CD4-positive, CD25-positive, alpha-beta regulatory T cell (primary cell): ENCODE data around the gene TBC1D4. TPM values are rescaled to one million over a fixed set of nuclear protein-coding genes. Genes with fewer than 3 reads are reported as not detected.

Experiments used
- ATAC-seq, 2 donors: fragments of 150-1000 bp; cut with Tn5 transposase; one replicate each; pipeline ENCODE4 v1.10.0; 2021; ENCODE audit warnings: low read depth in 2 of 2, moderate number of reproducible peaks in 2 of 2, moderate library complexity in 1 of 2
- DNase-seq, 3 donors: peaks; one replicate each; pipeline versions ENCODE4 v3.0.0 to v3.0.0-alpha.2; 2012 to 2022; ENCODE audit warnings: mixed read lengths in 1 of 3
- H3K27ac ChIP-seq: one replicate; pipeline ENCODE4 v1.7.0; 2013; ENCODE audit warnings: mild to moderate bottlenecking, low read length; ENCODE audit not compliant: insufficient read depth, poor library complexity, severe bottlenecking
- H3K27me3 ChIP-seq: one replicate; pipeline ENCODE4 v1.7.0; 2013; ENCODE audit warnings: low read length; ENCODE audit not compliant: control insufficient read depth, insufficient read depth
- H3K36me3 ChIP-seq: one replicate; pipeline ENCODE4 v1.7.0; 2013; ENCODE audit warnings: mild to moderate bottlenecking, low read length, moderate library complexity; ENCODE audit not compliant: control insufficient read depth, insufficient read depth
- H3K4me1 ChIP-seq: 2 replicates; pipeline ENCODE4 v1.7.0; 2013; ENCODE audit warnings: mild to moderate bottlenecking, low read length; ENCODE audit not compliant: insufficient read depth, control insufficient read depth, poor library complexity, severe bottlenecking
- H3K4me3 ChIP-seq: one replicate; pipeline ENCODE4 v1.7.0; 2013; ENCODE audit warnings: low read depth, mild to moderate bottlenecking, low read length, moderate library complexity
- H3K9me3 ChIP-seq, 2 experiments: 1 replicate in 1 of 2; 2 replicates in 1 of 2; pipeline ENCODE4 v1.7.0; 2013; ENCODE audit warnings: low read length in 2 of 2, mild to moderate bottlenecking in 1 of 2, moderate library complexity in 1 of 2; ENCODE audit not compliant: control insufficient read depth in 2 of 2
- H3K27ac Mint-ChIP-seq, 3 donors: one replicate each; pipeline ENCODE4 v1.8.0; 2020 to 2022; ENCODE audit warnings: mild to moderate bottlenecking in 3 of 3, mixed read lengths in 3 of 3, moderate library complexity in 2 of 3
- H3K27me3 Mint-ChIP-seq: one replicate; pipeline ENCODE4 v1.8.0; 2022; ENCODE audit warnings: mild to moderate bottlenecking, mixed read lengths
- H3K36me3 Mint-ChIP-seq: one replicate; pipeline ENCODE4 v1.8.0; 2020; ENCODE audit warnings: mixed read lengths
- H3K4me1 Mint-ChIP-seq, 4 donors: one replicate each; pipeline ENCODE4 v1.8.0; 2020 to 2022; ENCODE audit warnings: mixed read lengths in 4 of 4, mild to moderate bottlenecking in 1 of 4
- H3K4me3 Mint-ChIP-seq, 4 donors: one replicate each; pipeline ENCODE4 v1.8.0; 2020 to 2022; ENCODE audit warnings: mild to moderate bottlenecking in 4 of 4, mixed read lengths in 4 of 4, moderate library complexity in 3 of 4
- H3K9me3 Mint-ChIP-seq, 7 donors: one replicate each; pipeline ENCODE4 v1.8.0; 2020 to 2022; ENCODE audit warnings: mixed read lengths in 7 of 7, mild to moderate bottlenecking in 3 of 7, moderate library complexity in 2 of 7
- polyA plus RNA-seq, 4 donors: library from polyadenylated mRNA; unstranded; fragments of 300-500 nt; fragmentation: Illumina TruSeq; gene quantifications; one replicate each; pipeline ENCODE4 v1.2.3, GENCODE V29; 2021
- total RNA-seq: library from RNA; stranded (reverse); gene quantifications from one replicate; pipeline ENCODE4 v1.2.3, GENCODE V29; 2022

TBC1D4 gene
- total and polyA plus RNA-seq, 5 donors from 2014 or later = 100 to 145 (median 123) TPM

DNA sequence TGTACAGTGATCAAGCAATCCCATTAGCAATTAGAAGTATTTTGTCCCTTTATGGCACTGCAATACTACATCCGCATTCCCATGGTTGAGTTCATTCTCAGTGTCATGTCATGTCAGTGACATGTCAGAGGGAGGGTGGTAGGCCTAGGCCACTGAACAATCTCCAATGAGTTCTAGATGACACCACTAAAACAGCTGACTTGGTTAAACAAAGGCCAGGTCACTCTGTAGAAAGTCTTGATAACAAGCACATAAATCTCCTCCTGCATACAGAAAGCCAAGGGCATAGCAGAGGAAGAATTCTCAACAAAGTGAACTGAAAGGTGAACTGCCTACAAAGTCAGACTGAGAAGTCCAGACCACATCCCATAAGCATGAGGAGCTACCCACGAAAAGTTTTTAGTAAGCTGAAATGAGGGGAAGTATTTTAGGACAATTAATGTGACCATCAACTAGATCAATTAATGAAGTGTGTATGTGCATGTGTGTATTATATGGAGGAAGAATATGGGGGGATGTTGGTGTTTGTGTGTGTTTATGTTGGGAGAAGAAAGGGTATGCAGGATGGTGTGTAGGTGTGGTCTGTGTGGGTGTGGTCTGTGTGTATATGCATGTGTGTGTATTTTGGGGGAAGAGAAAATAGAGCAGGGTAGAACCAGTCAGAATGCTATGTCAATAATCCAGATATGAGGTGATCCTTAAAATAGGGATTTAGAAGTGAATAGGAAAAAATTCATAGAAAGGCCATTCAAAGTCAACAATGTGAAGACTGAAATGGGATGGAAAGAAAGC, 67.7 kb downstream of the TBC1D4 start:
- Mint-ChIP-seq H3K9me3 (no peaks in the 10 kb centered on the region), H3K4me1 (peaks cover 0 to 8% (median 2%) of the 10 kb centered on the region in 4 donors), H3K27ac (no peak overlapping the region), H3K27me3 (no peaks in the 10 kb centered on the region), H3K36me3 (no peaks in the 10 kb centered on the region), H3K4me3 (no peak overlapping the region)
- no peak overlapping the region for H3K4me3 ChIP-seq
- no peaks in the 10 kb centered on the region for H3K27me3 ChIP-seq
- DNase-seq = no peak
- H3K36me3 ChIP-seq = no peaks in the 10 kb centered on the region
- no peak for ATAC-seq
- no peaks in the 10 kb centered on the region for H3K9me3 ChIP-seq
- no peak overlapping the region for H3K27ac ChIP-seq
- no peaks in the 10 kb centered on the region for H3K4me1 ChIP-seq

DNA sequence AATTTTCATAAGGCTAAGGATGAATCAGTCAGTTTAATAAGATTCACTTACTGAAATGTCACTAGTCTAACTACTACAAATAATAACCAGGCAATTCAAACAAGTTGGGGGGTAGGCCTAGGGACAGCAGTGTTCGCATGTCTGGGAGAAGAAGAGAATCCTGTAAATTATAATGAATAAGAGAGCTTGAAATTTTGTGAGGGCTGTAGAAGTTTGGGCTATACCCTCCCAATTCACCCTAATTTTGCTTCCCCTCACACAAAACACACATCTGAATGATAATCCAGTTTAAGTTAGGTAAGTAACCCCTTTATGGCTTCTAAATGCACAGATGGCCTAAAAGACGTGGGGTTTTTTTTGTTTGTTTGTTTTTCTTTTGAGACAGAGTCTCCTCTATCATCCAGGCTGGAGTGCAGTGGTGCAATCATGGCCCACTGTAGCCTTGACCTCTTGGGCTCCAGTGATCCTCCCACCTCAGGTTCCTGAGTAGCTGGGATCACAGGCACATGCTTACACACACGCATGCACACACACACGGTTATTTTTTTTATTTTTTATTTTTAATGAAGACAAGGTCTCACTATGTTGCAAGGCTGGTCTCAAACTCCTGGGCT, 69.9 kb downstream of the TBC1D4 start:
- Histone ChIP-seq H3K4me1 (no peaks in the 10 kb centered on the region), H3K27me3 (no peaks in the 10 kb centered on the region), H3K9me3 (no peaks in the 10 kb centered on the region), H3K4me3 (no peak overlapping the region), H3K27ac (no peak overlapping the region), H3K36me3 (no peaks in the 10 kb centered on the region)
- H3K27ac Mint-ChIP-seq = no peak overlapping the region
- no peak overlapping the region for H3K4me3 Mint-ChIP-seq
- no peaks in the 10 kb centered on the region for H3K9me3 Mint-ChIP-seq
- H3K4me1 Mint-ChIP-seq = peaks cover 0 to 4% (median under 1%) of the 10 kb centered on the region in 4 donors
- ATAC-seq (no peak), DNase-seq (no peak)
- no peaks in the 10 kb centered on the region for H3K27me3 Mint-ChIP-seq
- H3K36me3 Mint-ChIP-seq = no peaks in the 10 kb centered on the region

DNA sequence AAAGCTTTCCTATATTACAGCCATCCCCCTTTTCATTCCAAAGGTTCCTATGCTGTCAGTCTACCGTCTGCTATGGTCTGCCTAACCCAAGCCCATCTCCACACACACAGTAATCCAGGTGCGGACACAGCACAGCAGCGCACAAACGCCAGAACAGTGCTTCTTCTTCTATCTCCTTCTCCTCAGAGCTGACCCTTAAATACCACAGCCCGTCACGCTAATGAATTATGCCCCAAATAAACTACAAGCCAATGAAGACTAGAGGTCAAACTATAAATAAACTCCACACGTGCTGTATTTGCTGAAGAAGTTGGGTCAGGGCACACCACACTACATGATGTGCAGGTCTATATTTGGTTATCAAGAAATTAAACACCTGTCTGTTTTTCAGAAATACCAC, 71.8 kb downstream of the TBC1D4 start:
- Mint-ChIP-seq H3K27me3 (no peaks in the 10 kb centered on the region), H3K9me3 (no peaks in the 10 kb centered on the region), H3K27ac (no peak overlapping the region), H3K36me3 (no peaks in the 10 kb centered on the region), H3K4me1 (peaks cover 0 to 4% (median 0%) of the 10 kb centered on the region in 4 donors), H3K4me3 (no peak overlapping the region)
- Histone ChIP-seq H3K27ac (no peak overlapping the region), H3K27me3 (no peaks in the 10 kb centered on the region), H3K4me3 (no peak overlapping the region), H3K36me3 (no peaks in the 10 kb centered on the region), H3K9me3 (no peaks in the 10 kb centered on the region), H3K4me1 (no peaks in the 10 kb centered on the region)
- ATAC-seq (no peak), DNase-seq (no peak)

DNA sequence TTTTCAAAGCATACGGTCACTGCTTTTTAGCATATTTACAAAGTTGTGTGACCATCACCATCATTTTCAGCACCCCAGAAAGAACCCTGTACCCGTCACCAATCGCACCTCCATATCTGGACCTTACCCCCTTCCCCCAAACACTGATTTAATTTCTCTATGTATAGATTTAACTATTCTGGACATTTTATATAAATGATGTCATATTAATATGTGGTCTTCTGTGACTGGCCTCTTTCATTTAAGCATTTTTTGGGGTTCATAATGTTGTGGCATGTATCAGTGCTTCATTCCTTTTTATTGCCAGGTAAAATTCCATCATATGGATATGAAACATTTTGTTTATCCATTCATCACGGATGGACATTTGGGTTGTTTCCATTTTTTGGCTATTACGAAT, 74.0 kb downstream of the TBC1D4 start:
- no peaks in the 10 kb centered on the region for H3K36me3 Mint-ChIP-seq
- no peak overlapping the region for H3K27ac Mint-ChIP-seq
- H3K9me3 ChIP-seq = no peaks in the 10 kb centered on the region
- H3K4me3 Mint-ChIP-seq = no peak overlapping the region
- H3K27me3 Mint-ChIP-seq = no peaks in the 10 kb centered on the region
- no peaks in the 10 kb centered on the region for H3K27me3 ChIP-seq
- no peak overlapping the region for H3K4me3 ChIP-seq
- no peaks in the 10 kb centered on the region for H3K9me3 Mint-ChIP-seq
- H3K4me1 ChIP-seq = no peaks in the 10 kb centered on the region
- no peak for ATAC-seq
- no peaks in the 10 kb centered on the region for H3K36me3 ChIP-seq
- H3K27ac ChIP-seq = no peak overlapping the region
- DNase-seq = no peak
- H3K4me1 Mint-ChIP-seq = no peaks in the 10 kb centered on the region

DNA sequence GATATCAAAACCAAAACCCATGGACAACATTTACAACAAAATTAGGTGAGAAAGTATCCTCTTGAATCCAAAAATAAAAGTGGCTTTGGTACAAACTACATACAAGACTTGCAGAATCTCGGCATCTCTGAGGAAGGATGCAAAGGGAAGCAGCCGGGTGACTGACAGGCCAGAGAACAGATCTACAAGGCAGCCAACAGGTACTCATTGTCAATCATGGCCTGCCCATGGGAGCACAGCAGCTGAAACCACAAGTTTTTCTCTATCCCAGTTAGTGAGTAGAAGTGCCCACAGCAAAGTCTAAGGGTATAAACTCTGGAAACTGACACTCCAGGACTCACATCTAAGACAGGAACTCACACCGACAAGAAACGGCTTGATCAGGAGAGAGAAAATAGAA, 74.5 kb downstream of the TBC1D4 start:
- no peak overlapping the region for H3K27ac Mint-ChIP-seq
- Histone ChIP-seq H3K9me3 (no peaks in the 10 kb centered on the region), H3K4me1 (no peaks in the 10 kb centered on the region), H3K36me3 (no peaks in the 10 kb centered on the region), H3K4me3 (no peak overlapping the region), H3K27ac (no peak overlapping the region), H3K27me3 (no peaks in the 10 kb centered on the region)
- no peaks in the 10 kb centered on the region for H3K9me3 Mint-ChIP-seq
- ATAC-seq = no peak
- no peaks in the 10 kb centered on the region for H3K27me3 Mint-ChIP-seq
- DNase-seq = no peak
- no peak overlapping the region for H3K4me3 Mint-ChIP-seq
- H3K4me1 Mint-ChIP-seq = no peaks in the 10 kb centered on the region
- H3K36me3 Mint-ChIP-seq = no peaks in the 10 kb centered on the region

DNA sequence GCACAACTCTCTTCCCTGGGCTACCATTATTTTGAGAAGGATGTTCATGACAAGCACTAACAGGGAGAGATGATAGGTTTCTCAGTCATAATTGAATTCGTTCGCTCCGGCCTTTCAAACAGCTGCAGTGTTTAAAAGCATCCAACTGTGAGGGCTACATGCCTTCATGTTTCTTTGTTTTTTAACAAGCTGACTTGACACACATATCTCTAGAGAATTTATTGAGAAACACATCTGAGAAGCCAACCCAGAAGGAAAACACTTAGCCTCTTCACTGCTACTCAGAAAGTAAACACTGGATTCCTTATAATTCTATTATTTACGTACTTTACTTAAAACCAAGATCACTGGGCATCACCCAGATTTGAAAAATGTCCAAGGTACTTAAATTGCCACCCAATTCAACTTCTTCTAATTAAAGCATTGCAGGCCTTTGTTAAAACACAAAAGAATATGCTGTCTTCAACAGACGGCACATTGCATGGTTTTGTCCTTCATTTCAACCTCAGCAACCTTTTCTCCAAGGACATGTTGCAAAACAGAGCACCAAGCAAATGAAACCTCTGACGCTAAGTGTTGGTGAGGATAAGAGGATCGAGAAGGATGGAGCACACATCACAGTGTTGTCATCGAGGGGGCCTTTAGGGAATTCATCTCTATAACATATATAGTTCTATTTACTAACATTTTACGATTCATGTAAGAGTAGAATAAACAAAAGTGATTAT, 75.8 kb downstream of the TBC1D4 start:
- Histone ChIP-seq H3K36me3 (no peaks in the 10 kb centered on the region), H3K4me3 (no peak overlapping the region), H3K9me3 (no peaks in the 10 kb centered on the region), H3K4me1 (no peaks in the 10 kb centered on the region), H3K27ac (no peak overlapping the region), H3K27me3 (no peaks in the 10 kb centered on the region)
- Mint-ChIP-seq H3K36me3 (no peaks in the 10 kb centered on the region), H3K27ac (no peak overlapping the region), H3K4me1 (no peaks in the 10 kb centered on the region), H3K27me3 (peaks cover 7% of the 10 kb centered on the region), H3K9me3 (no peaks in the 10 kb centered on the region), H3K4me3 (no peak overlapping the region)
- ATAC-seq = no peak
- DNase-seq = no peak

DNA sequence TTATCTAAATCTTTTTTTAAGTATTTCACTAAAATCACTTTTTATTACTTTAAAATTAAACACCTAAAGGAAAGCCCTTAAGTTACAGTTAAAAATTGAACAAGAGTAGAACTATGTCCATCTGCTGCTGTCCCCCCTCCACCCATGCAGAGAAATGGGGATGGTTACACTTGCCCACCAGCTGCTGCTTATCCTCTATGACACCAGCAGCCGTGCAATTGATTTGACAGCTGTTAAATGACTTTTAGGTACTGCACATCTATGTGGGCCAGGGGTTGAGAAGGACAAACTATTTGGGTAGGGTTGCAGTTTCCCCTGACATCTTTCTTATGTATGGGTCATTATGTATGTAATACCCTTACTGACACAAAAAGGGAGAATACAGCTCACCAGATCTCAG, 77.2 kb downstream of the TBC1D4 start:
- Histone ChIP-seq H3K4me1 (no peaks in the 10 kb centered on the region), H3K36me3 (no peaks in the 10 kb centered on the region), H3K27ac (no peak overlapping the region), H3K4me3 (no peak overlapping the region), H3K27me3 (no peaks in the 10 kb centered on the region), H3K9me3 (no peaks in the 10 kb centered on the region)
- ATAC-seq (no peak), DNase-seq (no peak)
- H3K27me3 Mint-ChIP-seq = peaks cover 7% of the 10 kb centered on the region
- no peaks in the 10 kb centered on the region for H3K9me3 Mint-ChIP-seq
- H3K4me1 Mint-ChIP-seq = no peaks in the 10 kb centered on the region
- no peaks in the 10 kb centered on the region for H3K36me3 Mint-ChIP-seq
- no peak overlapping the region for H3K4me3 Mint-ChIP-seq
- H3K27ac Mint-ChIP-seq = no peak overlapping the region
